Endodermal cell (in vitro differentiated cells): ENCODE measurements around the gene NSUN2. TPM values are rescaled to one million over a fixed set of nuclear protein-coding genes. Genes with fewer than 3 reads are reported as not detected.

Source experiments
- DNase-seq: peaks from one replicate; pipeline ENCODE4 v3.0.0-alpha.2; 2017
- H3K27ac ChIP-seq: 2 replicates; pipeline ENCODE4 v1.5.1; 2013; ENCODE audit warnings: mild to moderate bottlenecking, low read depth, low read length, moderate library complexity
- H3K27me3 ChIP-seq: 2 replicates; pipeline ENCODE4 v1.6.1; 2013; ENCODE audit warnings: mild to moderate bottlenecking, low read length, moderate library complexity; ENCODE audit not compliant: insufficient read depth, control insufficient read depth, poor library complexity, severe bottlenecking
- H3K36me3 ChIP-seq: 2 replicates; pipeline ENCODE4 v1.7.0; 2013; ENCODE audit warnings: mild to moderate bottlenecking, low read length, moderate library complexity; ENCODE audit not compliant: control insufficient read depth, insufficient read depth
- H3K4me1 ChIP-seq: one replicate; pipeline ENCODE4 v1.7.0; 2013; ENCODE audit warnings: low read length; ENCODE audit not compliant: control insufficient read depth, insufficient read depth
- H3K4me3 ChIP-seq: 2 replicates; pipeline ENCODE4 v1.5.1; 2013; ENCODE audit warnings: mild to moderate bottlenecking, low read length, moderate library complexity
- H3K9ac ChIP-seq: 2 replicates; pipeline ENCODE4 v1.6.1; 2013; ENCODE audit warnings: mild to moderate bottlenecking, low read length, moderate library complexity; ENCODE audit not compliant: poor library complexity, severe bottlenecking; ENCODE audit errors: extremely low read depth
- H3K9me3 ChIP-seq: 2 replicates; pipeline ENCODE4 v1.6.1; 2013; ENCODE audit warnings: mild to moderate bottlenecking, low read length, moderate library complexity; ENCODE audit not compliant: control insufficient read depth
- H3K27ac Mint-ChIP-seq: 2 replicates; pipeline ENCODE4 v1.8.0; 2020; ENCODE audit warnings: mixed read lengths
- H3K27me3 Mint-ChIP-seq: 2 replicates; pipeline ENCODE4 v1.8.0; 2021; ENCODE audit warnings: mild to moderate bottlenecking, mixed read lengths; ENCODE audit not compliant: insufficient read depth
- H3K36me3 Mint-ChIP-seq: 2 replicates; pipeline ENCODE4 v1.8.0; 2020; ENCODE audit warnings: low read depth, mixed read lengths
- H3K4me1 Mint-ChIP-seq: 2 replicates; pipeline ENCODE4 v1.8.0; 2020; ENCODE audit warnings: mixed read lengths
- H3K4me3 Mint-ChIP-seq: 2 replicates; pipeline ENCODE4 v1.8.0; 2020; ENCODE audit warnings: mild to moderate bottlenecking, moderate library complexity, mixed read lengths
- H3K9me3 Mint-ChIP-seq: 2 replicates; pipeline ENCODE4 v1.8.0; 2020; ENCODE audit warnings: mild to moderate bottlenecking, mixed read lengths
- CTCF ChIP-seq: fragments of 200-600 bp; sonication (generic); conservative IDR thresholded peaks from 2 replicates; pipeline ENCODE4 v1.5.0; 2021; ENCODE audit warnings: antibody characterized with exemption, mild to moderate bottlenecking
- WGBS, 2 experiments: methylation state at CpG; one replicate each; pipeline versions ENCODE4 v1.1.5 to v1.1.7; 2013; ENCODE audit warnings: missing lambda C conversion rate in 2 of 2, mixed read lengths in 1 of 2; ENCODE audit not compliant: insufficient coverage in 1 of 2, insufficient read length in 1 of 2; 5-methylcytosine and 5-hydroxymethylcytosine counted together
- total RNA-seq, 2 donors: library from RNA; stranded (reverse); fragmentation: NEBNext Ultra II Directional in 1 of 2; extraction: Animal tissue kit (Norgen Biotek cat#: 25700) in 1 of 2; gene quantifications; 2 replicates in 1 of 2; 3 replicates in 1 of 2; pipeline ENCODE4 v1.2.1, GENCODE V29; 2021

The NSUN2 gene
- total RNA-seq, 2 donors from 2014 or later: 71.8 to 90.8 TPM

GRCh38 chr5:6570530-6570929, 62.3 kb downstream of the NSUN2 start:
- Histone ChIP-seq H3K4me3 (no peak overlapping the region), H3K27ac (no peak overlapping the region), H3K4me1 (no peaks in the 10 kb centered on the region), H3K9me3 (no peaks in the 10 kb centered on the region), H3K36me3 (no peaks in the 10 kb centered on the region), H3K9ac (no peak overlapping the region), H3K27me3 (no peaks in the 10 kb centered on the region)
- H3K36me3 Mint-ChIP-seq: no peaks in the 10 kb centered on the region
- H3K9me3 Mint-ChIP-seq: no peaks in the 10 kb centered on the region
- no peak for DNase-seq
- no peak overlapping the region for H3K4me3 Mint-ChIP-seq
- peaks cover 15% of the 10 kb centered on the region for H3K27me3 Mint-ChIP-seq
- 76 to 90% methylated on average over 2 to 5 of the region's 5 CpGs for WGBS, 2 experiments
- no peaks in the 10 kb centered on the region for H3K4me1 Mint-ChIP-seq
- H3K27ac Mint-ChIP-seq: no peak overlapping the region
- no peak for TF ChIP-seq CTCF

- Mint-ChIP-seq H3K4me3 (no peak overlapping the region), H3K27ac (no peak overlapping the region)
Observed at GRCh38 chr5:6568889-6569288, 64.0 kb downstream of the NSUN2 start.

GRCh38 chr5:6568383-6568782, 64.5 kb downstream of the NSUN2 start:
- no peak for DNase-seq
- H3K36me3 Mint-ChIP-seq: no peaks in the 10 kb centered on the region
- H3K9me3 ChIP-seq: no peaks in the 10 kb centered on the region
- no peak overlapping the region for H3K4me3 Mint-ChIP-seq
- peaks cover 8% of the 10 kb centered on the region for H3K27me3 Mint-ChIP-seq
- H3K4me1 Mint-ChIP-seq: no peaks in the 10 kb centered on the region
- no peak overlapping the region for H3K4me3 ChIP-seq
- no peaks in the 10 kb centered on the region for H3K4me1 ChIP-seq
- H3K36me3 ChIP-seq: no peaks in the 10 kb centered on the region
- H3K9ac ChIP-seq: no peak overlapping the region
- no peak for TF ChIP-seq CTCF
- WGBS, 2 experiments: 85 to 86% methylated on average over 6 of the region's 6 CpGs
- no peaks in the 10 kb centered on the region for H3K27me3 ChIP-seq
- H3K27ac Mint-ChIP-seq: no peak overlapping the region
- H3K27ac ChIP-seq: no peak overlapping the region
- H3K9me3 Mint-ChIP-seq: no peaks in the 10 kb centered on the region

More at GRCh38 chr5:6568889-6569288, 64.0 kb downstream of the NSUN2 start:
- no peak for DNase-seq
- Histone ChIP-seq H3K27ac (no peak overlapping the region), H3K9me3 (no peaks in the 10 kb centered on the region), H3K9ac (no peak overlapping the region), H3K4me3 (no peak overlapping the region), H3K27me3 (no peaks in the 10 kb centered on the region), H3K4me1 (no peaks in the 10 kb centered on the region), H3K36me3 (no peaks in the 10 kb centered on the region)
- 68 to 82% methylated on average over 4 to 6 of the region's 6 CpGs for WGBS, 2 experiments
- Mint-ChIP-seq H3K27me3 (peaks cover 12% of the 10 kb centered on the region), H3K9me3 (no peaks in the 10 kb centered on the region), H3K36me3 (no peaks in the 10 kb centered on the region), H3K4me1 (no peaks in the 10 kb centered on the region)
- no peak for TF ChIP-seq CTCF
